Measurements from ENCODE around the gene TXNDC12. TPM values are rescaled to one million over a fixed set of nuclear protein-coding genes. Genes with fewer than 3 reads are reported as not detected.
A peak's percentile ranks its signal among the peaks of the same experiment; 100 is the strongest.
"Not testable (repeated sequence)": the region's sequence is repeated elsewhere in the genome, so short reads cannot be mapped to it uniquely, and the experiment has no call there.

Gene TXNDC12
- total RNA-seq, 4 donors from 2014 or later, result 16.9 to 23.0 (median 19.6) TPM

DNA sequence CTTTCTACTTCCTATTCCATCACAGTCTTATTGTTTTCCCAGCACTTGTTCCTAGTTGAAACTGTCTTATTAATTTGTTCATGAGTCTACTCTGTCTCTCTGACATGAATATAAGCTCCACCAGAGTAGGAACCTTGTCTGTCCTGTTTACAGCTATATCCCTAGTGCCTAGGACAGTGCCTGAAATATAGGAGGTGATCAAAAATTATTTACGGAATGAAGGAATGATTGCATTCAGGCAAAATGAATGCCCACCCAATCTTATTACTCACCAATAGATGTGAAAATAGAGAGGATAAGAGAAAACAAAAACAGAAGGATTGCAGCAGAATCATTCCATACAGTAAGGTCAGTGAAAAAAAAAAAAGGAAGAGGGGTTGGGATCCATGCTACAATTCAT lies 1.1 kb downstream of the TXNDC12 start:
- Histone ChIP-seq H3K27ac (no peak overlapping the region), H3K4me3 (peak overlapping the region in 1 of 2 donors; percentile 79), H3K4me1 (peaks cover 4 to 44% (median 4%) of the 10 kb centered on the region in 3 donors), H3K9me3 (no peaks in the 10 kb centered on the region), H3K36me3 (peaks cover 0 to 22% of the 10 kb centered on the region in 2 donors), H3K27me3 (no peaks in the 10 kb centered on the region)
- WGBS, 2 donors (ENCODE audit: low coverage in 1 of 2), result no CpG with 5 or more reads among the region's 1 CpG
- TF ChIP-seq POLR2AphosphoS5 (IDR thresholded peaks at IDR 0.05), result no peak
- no peak for TF ChIP-seq EP300 (IDR thresholded peaks at IDR 0.05)
- TF ChIP-seq, protein P1, sequence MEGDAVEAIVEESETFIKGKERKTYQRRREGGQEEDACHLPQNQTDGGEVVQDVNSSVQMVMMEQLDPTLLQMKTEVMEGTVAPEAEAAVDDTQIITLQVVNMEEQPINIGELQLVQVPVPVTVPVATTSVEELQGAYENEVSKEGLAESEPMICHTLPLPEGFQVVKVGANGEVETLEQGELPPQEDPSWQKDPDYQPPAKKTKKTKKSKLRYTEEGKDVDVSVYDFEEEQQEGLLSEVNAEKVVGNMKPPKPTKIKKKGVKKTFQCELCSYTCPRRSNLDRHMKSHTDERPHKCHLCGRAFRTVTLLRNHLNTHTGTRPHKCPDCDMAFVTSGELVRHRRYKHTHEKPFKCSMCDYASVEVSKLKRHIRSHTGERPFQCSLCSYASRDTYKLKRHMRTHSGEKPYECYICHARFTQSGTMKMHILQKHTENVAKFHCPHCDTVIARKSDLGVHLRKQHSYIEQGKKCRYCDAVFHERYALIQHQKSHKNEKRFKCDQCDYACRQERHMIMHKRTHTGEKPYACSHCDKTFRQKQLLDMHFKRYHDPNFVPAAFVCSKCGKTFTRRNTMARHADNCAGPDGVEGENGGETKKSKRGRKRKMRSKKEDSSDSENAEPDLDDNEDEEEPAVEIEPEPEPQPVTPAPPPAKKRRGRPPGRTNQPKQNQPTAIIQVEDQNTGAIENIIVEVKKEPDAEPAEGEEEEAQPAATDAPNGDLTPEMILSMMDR (IDR thresholded peaks at IDR 0.05), result no peak
- no peak for TF ChIP-seq POLR2A (IDR thresholded peaks at IDR 0.05)
- ATAC-seq, result no peak

DNA sequence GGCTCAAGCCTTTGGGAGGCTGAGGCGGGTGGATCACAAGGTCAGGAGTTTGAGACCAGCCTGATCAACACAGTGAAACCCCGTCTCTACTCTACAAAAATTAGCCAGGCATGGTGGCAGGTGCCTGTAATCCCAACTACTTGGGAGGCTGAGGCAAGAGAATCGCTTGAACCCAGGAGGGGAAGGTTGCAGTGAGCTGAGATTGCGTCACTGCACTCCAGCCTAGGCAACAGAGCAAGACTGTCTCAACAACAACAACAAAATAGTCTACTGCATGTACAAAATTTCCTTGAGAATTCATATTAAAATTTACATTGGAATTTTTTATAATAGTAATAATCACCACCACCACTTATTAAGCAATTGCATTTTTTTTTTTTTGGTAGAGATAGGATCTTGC lies 5.7 kb downstream of the TXNDC12 start:
- ATAC-seq, result not testable (repeated sequence)

DNA sequence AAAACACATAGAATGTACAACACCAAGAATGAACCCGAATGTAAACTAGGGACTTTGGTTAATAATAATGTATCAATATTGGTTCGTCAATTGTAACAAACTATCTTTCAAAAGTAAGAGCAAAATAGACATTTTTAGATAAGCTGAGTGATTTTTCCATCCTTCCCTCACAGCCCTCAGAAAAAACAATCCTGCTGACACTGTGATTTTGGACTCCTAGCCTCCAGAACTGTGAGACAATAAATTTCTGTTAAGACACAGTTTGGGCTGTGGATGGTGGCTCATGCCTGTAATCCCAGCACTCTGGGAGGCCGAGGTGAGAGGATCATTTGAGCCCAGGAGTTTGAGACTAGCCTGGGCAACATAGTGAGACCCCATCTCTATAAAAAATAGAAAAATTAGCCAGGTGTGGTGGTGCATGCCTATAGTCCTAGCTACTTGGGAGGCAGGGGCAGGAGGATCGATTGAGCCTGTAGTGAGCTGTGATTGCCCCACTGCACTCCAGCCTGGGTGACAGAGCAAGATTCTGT lies 9.3 kb downstream of the TXNDC12 start:
- not testable (repeated sequence) for H3K27ac ChIP-seq, H3K9me3 ChIP-seq, H3K4me1 ChIP-seq, ATAC-seq, H3K27me3 ChIP-seq, H3K4me3 ChIP-seq
- H3K36me3 ChIP-seq, result peaks cover 0 to 22% of the 10 kb centered on the region in 2 donors
- 94 to 100% methylated on average over 3 to 4 of the region's 4 CpGs for WGBS, 2 donors (ENCODE audit: low coverage in 1 of 2)

More for the DNA sequence above, 5.7 kb downstream of the TXNDC12 start:
- H3K27ac ChIP-seq, H3K9me3 ChIP-seq, H3K27me3 ChIP-seq, H3K4me3 ChIP-seq: not testable (repeated sequence)
- whole genome bisulfite sequencing, 2 donors (ENCODE audit: low coverage in 1 of 2), result 100% methylated on average over 2 to 4 of the region's 4 CpGs
- H3K36me3 ChIP-seq, result peaks cover 0 to 31% of the 10 kb centered on the region in 2 donors
- peaks cover 0 to 14% (median 1%) of the 10 kb centered on the region in 3 donors for H3K4me1 ChIP-seq

DNA sequence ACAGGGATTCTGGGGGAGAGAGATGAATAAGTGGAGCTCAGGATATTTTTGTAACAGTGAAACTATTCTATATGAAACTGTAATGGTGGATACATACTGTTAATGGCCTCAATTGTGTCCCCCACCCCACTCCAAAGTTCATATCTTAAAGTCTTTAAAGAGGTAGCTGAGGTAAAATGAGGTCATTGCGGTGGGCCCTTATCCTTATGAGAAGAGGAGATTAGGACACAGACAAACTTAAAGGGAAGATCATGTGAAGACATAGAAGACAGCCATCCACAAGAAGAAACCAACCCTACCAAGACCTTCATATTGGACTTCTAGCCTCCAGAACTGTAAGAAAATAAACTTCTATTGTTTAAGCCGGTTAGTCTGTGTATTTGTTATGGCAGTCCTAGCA lies 9.8 kb downstream of the TXNDC12 start:
- H3K4me1 ChIP-seq, result no peaks in the 10 kb centered on the region
- TF ChIP-seq EP300 (IDR thresholded peaks at IDR 0.05), result no peak
- TF ChIP-seq, protein P1 (IDR thresholded peaks at IDR 0.05), result no peak
- no peak for TF ChIP-seq POLR2A (IDR thresholded peaks at IDR 0.05)
- TF ChIP-seq POLR2AphosphoS5 (IDR thresholded peaks at IDR 0.05), result no peak
- no peak for ATAC-seq
- peaks cover 0 to 25% of the 10 kb centered on the region in 2 donors for H3K36me3 ChIP-seq
- H3K27ac ChIP-seq, result no peak overlapping the region
- no peaks in the 10 kb centered on the region for H3K9me3 ChIP-seq
- no peak overlapping the region for H3K4me3 ChIP-seq
- WGBS, 2 donors (ENCODE audit: low coverage in 1 of 2), result 90 to 94% methylated on average over 2 of the region's 2 CpGs
- no peaks in the 10 kb centered on the region for H3K27me3 ChIP-seq

DNA sequence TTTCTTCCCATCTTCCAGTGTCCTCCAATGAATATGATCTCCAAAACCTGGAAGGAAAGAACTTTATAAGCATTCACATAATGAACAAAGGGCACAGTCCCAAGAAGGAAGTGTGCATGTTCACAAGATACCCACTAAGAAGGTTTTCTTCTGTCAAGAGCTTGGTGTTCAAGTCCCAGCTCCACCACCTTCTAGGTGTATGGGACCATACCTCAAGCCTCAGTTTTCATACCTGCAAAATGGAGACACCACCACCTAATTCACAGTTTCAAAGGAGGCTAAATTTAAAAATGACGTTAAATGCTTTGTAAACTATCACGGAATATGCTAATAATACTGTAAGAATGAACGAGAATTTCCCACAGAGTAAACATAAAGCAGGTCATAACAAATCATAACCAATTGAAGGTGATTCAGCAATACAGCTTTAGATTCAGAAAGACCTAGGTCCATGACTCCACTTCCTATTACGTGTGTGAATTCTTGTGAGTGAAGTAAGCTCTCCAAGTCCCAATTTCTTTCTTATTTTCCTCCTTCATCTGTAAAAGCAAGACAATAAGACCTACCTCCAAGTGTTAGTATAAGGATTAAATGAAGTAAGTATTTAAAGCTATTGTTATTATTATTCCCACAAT lies 13.3 kb downstream of the TXNDC12 start:
- Histone ChIP-seq H3K36me3 (peaks cover 0 to 50% of the 10 kb centered on the region in 2 donors), H3K4me3 (no peak overlapping the region), H3K4me1 (no peaks in the 10 kb centered on the region), H3K9me3 (no peaks in the 10 kb centered on the region), H3K27me3 (no peaks in the 10 kb centered on the region), H3K27ac (no peak overlapping the region)
- ATAC-seq, result no peak
- TF ChIP-seq, protein P1 (IDR thresholded peaks at IDR 0.05), result no peak
- TF ChIP-seq POLR2A (IDR thresholded peaks at IDR 0.05) (no peak), POLR2AphosphoS5 (IDR thresholded peaks at IDR 0.05) (no peak), EP300 (IDR thresholded peaks at IDR 0.05) (no peak)
- WGBS, 2 donors (ENCODE audit: low coverage in 1 of 2), result 86 to 95% methylated on average over 4 of the region's 4 CpGs

DNA sequence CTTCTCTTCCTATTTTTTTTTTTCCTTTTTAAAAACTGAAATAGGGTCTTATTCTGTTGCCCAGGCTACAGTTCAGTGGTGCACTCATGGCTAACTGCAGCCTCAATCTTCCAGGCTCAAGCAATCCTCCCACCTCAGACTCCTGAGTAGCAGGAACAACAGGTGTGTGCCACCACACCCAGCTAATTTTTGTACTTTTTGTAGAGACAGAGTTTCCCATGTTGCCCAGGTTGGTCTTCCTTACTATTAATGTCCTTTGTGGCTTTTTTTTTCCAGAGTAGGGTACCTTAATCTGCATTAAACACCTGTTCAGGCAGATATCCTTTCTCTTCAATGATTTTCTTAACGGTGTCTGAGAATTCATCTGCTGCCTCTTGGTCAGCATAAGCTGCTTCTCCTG lies 17.1 kb downstream of the TXNDC12 start:
- Histone ChIP-seq H3K9me3 (no peaks in the 10 kb centered on the region), H3K4me1 (peaks cover 0 to 1% (median 0%) of the 10 kb centered on the region in 3 donors), H3K36me3 (peaks cover 0 to 53% of the 10 kb centered on the region in 2 donors), H3K27ac (no peak overlapping the region), H3K4me3 (no peak overlapping the region), H3K27me3 (no peaks in the 10 kb centered on the region)
- no peak for ATAC-seq
- 67 to 75% methylated on average over 1 of the region's 1 CpG for WGBS, 2 donors (ENCODE audit: low coverage in 1 of 2)
- no peak for TF ChIP-seq POLR2AphosphoS5 (IDR thresholded peaks at IDR 0.05)

All from gastroesophageal sphincter (tissue), 4 donors.